Measurements from ENCODE around the gene MED25. TPM values are rescaled to one million over a fixed set of nuclear protein-coding genes. Genes with fewer than 3 reads are reported as not detected.

The MED25 gene
- total and polyA plus RNA-seq, 9 of the 15 experiments (the other 6 are each of a cell fraction or from before 2014, with no cell fraction given) = 4.1 to 93.9 (median 19.3) TPM

- no peak overlapping the region for H2AFZ ChIP-seq (ENCODE audit: low read depth, low read length)
- no peak overlapping the region for H3K27ac ChIP-seq (ENCODE audit: extremely low read depth, low read depth, low read length)
- no peaks in the 10 kb centered on the region for H3K9me3 ChIP-seq (replicated peaks; ENCODE audit: control insufficient read depth, insufficient read depth, low read depth, low read length)
- intact Hi-C loops (cut with micrococcal nuclease) = no loop called here
- DNase-seq (ENCODE audit: extremely low read depth in 1 of 4, low spot score in 3 of 4) = no peak
- H3K27me3 ChIP-seq (ENCODE audit: control insufficient read depth in 2 of 2, insufficient read depth in 2 of 2, low read length in 2 of 2) = no peaks in the 10 kb centered on the region
- no peak overlapping the region for H3K4me2 ChIP-seq (ENCODE audit: insufficient read depth, low read length)
- peak; percentile 44 for FAIRE-seq
- 93% methylated on average over 17 of the region's 18 CpGs for WGBS (ENCODE audit: insufficient coverage, low coverage, missing lambda C conversion rate)
- H3K9me1 ChIP-seq (ENCODE audit: control insufficient read depth, insufficient read depth, low read length) = peaks cover 2% of the 10 kb centered on the region
- peaks cover 0 to 20% of the 10 kb centered on the region in 2 experiments; a peak in 2 of 5 replicates for H3K4me1 ChIP-seq (replicated peaks in 1 of 2; ENCODE audit: control insufficient read depth in 2 of 2, insufficient read depth in 2 of 2, low read length in 2 of 2)
- CTCF ChIA-PET (ENCODE audit: low intra/inter-chr PET ratio) = no interaction called here
- TSS peak; percentile 40 for BruUV-seq (replicated peaks)
- no peak for TF ChIP-seq TCF3 (CRISPR knock-in tag; IDR thresholded peaks at IDR 0.05)
- no peak for TF ChIP-seq STAT6 (CRISPR knock-in tag; IDR thresholded peaks at IDR 0.05)
- no peak for TF ChIP-seq ZZZ3 (IDR thresholded peaks at IDR 0.05)
- TF ChIP-seq NFIC (IDR thresholded peaks at IDR 0.05) = peak; percentile 68
- ATAC-seq = no peak
- H3K9ac ChIP-seq (ENCODE audit: insufficient read depth in 1 of 2, low read depth in 2 of 2, low read length in 2 of 2) = no peak overlapping the region
- H4K20me1 ChIP-seq (replicated peaks; ENCODE audit: control insufficient read depth, insufficient read depth, low read length) = no peaks in the 10 kb centered on the region
- in situ Hi-C loops (cut with MboI) = no loop called here
- no peak overlapping the region for H3K4me3 ChIP-seq
- POLR2A ChIA-PET = interaction anchor here (1.0 kb wide), 1 partner anchor 11 kb away, joined by 3 read pairs; no protein-coding TSS in a partner anchor
- no peaks in the 10 kb centered on the region for H3K79me2 ChIP-seq (ENCODE audit: control insufficient read depth, insufficient read depth, low read length)
- peaks cover 69% of the 10 kb centered on the region for H3K36me3 ChIP-seq (ENCODE audit: control insufficient read depth, insufficient read depth, low read length)
Observed at GRCh38 chr19:49838885-49839588, 20.9 kb downstream of the MED25 start.

Measured in K562 (cell line).